Loucy (cell line): ENCODE measurements around the gene ARHGAP15.

Experiments used
- H2AFZ ChIP-seq: fragments of 200-600 bp; sonication (generic); 2 replicates; pipeline ENCODE4 v1.6.0; 2016; ENCODE audit warnings: antibody characterized with exemption, mild to moderate bottlenecking, low read length, moderate library complexity
- H3F3A ChIP-seq: fragments of 200-600 bp; 2 replicates; pipeline ENCODE4 v1.6.0; 2016; ENCODE audit warnings: antibody characterized with exemption, low read depth, mild to moderate bottlenecking
- H3K27me3 ChIP-seq: fragments of 200-600 bp; sonication (generic); 2 replicates; pipeline ENCODE4 v1.6.1; 2014; ENCODE audit warnings: low read length, mild to moderate bottlenecking; ENCODE audit not compliant: insufficient read depth, poor library complexity, severe bottlenecking
- H3K36me3 ChIP-seq: fragments of 200-600 bp; sonication (generic); 2 replicates; pipeline ENCODE4 v1.6.1; 2016; ENCODE audit warnings: low read length; ENCODE audit not compliant: insufficient read depth
- H3K4me1 ChIP-seq: fragments of 200-600 bp; sonication (generic); 2 replicates; pipeline ENCODE4 v1.5.1; 2014; ENCODE audit warnings: low read length, mild to moderate bottlenecking; ENCODE audit not compliant: insufficient read depth, poor library complexity, severe bottlenecking
- H3K4me2 ChIP-seq: fragments of 200-600 bp; sonication (generic); 2 replicates; pipeline ENCODE4 v1.6.0; 2014; ENCODE audit warnings: antibody characterized with exemption, low read length, low read depth, mild to moderate bottlenecking; ENCODE audit not compliant: poor library complexity, severe bottlenecking
- H3K4me3 ChIP-seq: fragments of 200-600 bp; sonication (generic); 2 replicates; pipeline ENCODE4 v1.5.1; 2014; ENCODE audit warnings: low read length, mild to moderate bottlenecking, mixed read lengths; ENCODE audit not compliant: poor library complexity, severe bottlenecking
- H3K79me2 ChIP-seq: fragments of 200-600 bp; sonication (generic); 2 replicates; pipeline ENCODE4 v1.6.1; 2014; ENCODE audit warnings: low read length; ENCODE audit not compliant: insufficient read depth
- H3K9ac ChIP-seq: fragments of 200-600 bp; sonication (generic); 2 replicates; pipeline ENCODE4 v1.6.0; 2014; ENCODE audit warnings: mild to moderate bottlenecking, low read depth, low read length, moderate library complexity; ENCODE audit not compliant: poor library complexity, severe bottlenecking
- H3K9me2 ChIP-seq: fragments of 200-600 bp; sonication (generic); replicated peaks from 2 replicates; pipeline ENCODE4 v1.6.1; 2016; ENCODE audit warnings: low read depth, low read length, mixed read lengths
- H3K9me3 ChIP-seq: fragments of 200-600 bp; sonication (generic); 2 replicates; pipeline ENCODE4 v1.6.1; 2014; ENCODE audit warnings: mild to moderate bottlenecking, antibody characterized with exemption, low read length, low read depth; ENCODE audit not compliant: insufficient read depth
- H4K20me1 ChIP-seq: fragments of 200-600 bp; sonication (generic); 2 replicates; pipeline ENCODE4 v1.6.0; 2014; ENCODE audit warnings: antibody characterized with exemption, low read length, mild to moderate bottlenecking; ENCODE audit not compliant: insufficient read depth, poor library complexity, severe bottlenecking
- CTCF ChIP-seq: fragments of 200-600 bp; sonication (generic); conservative IDR thresholded peaks from 2 replicates; pipeline ENCODE4 v1.5.1; 2014; ENCODE audit warnings: mild to moderate bottlenecking, antibody characterized with exemption, low read length
- EZH2phosphoT487 ChIP-seq: fragments of 200-600 bp; IDR thresholded peaks from 2 replicates; pipeline ENCODE4 v1.6.1; 2018; ENCODE audit warnings: antibody characterized with exemption, mild to moderate bottlenecking, moderate library complexity, borderline replicate concordance

The ARHGAP15 gene

GRCh38 chr2:143417428-143417827, 288.2 kb downstream of the ARHGAP15 start:
- no peaks in the 10 kb centered on the region for H3K9me3 ChIP-seq
- no peaks in the 10 kb centered on the region for H3K27me3 ChIP-seq
- H3K4me2 ChIP-seq: no peak overlapping the region
- H3K9ac ChIP-seq: no peak overlapping the region
- H3F3A ChIP-seq: no peaks in the 10 kb centered on the region
- H3K4me1 ChIP-seq: no peaks in the 10 kb centered on the region
- TF ChIP-seq CTCF (no peak), EZH2phosphoT487 (no peak)
- H4K20me1 ChIP-seq: peaks cover 10% of the 10 kb centered on the region
- H3K36me3 ChIP-seq: peaks cover 7% of the 10 kb centered on the region
- no peak overlapping the region for H3K4me3 ChIP-seq
- no peak overlapping the region for H2AFZ ChIP-seq
- peaks cover 9% of the 10 kb centered on the region; the same call in 1 of the 2 replicates for H3K79me2 ChIP-seq
- H3K9me2 ChIP-seq: no peaks in the 10 kb centered on the region

GRCh38 chr2:143420313-143420712, 291.1 kb downstream of the ARHGAP15 start:
- Histone ChIP-seq H4K20me1 (peaks cover 4% of the 10 kb centered on the region), H3K9me3 (no peaks in the 10 kb centered on the region), H3K9ac (no peak overlapping the region), H2AFZ (no peak overlapping the region), H3K36me3 (peaks cover 9% of the 10 kb centered on the region; the same call in 1 of the 2 replicates), H3K9me2 (no peaks in the 10 kb centered on the region), H3F3A (no peaks in the 10 kb centered on the region), H3K27me3 (no peaks in the 10 kb centered on the region), H3K4me1 (no peaks in the 10 kb centered on the region), H3K4me2 (no peak overlapping the region), H3K79me2 (peaks cover 3% of the 10 kb centered on the region; the same call in 1 of the 2 replicates), H3K4me3 (no peak overlapping the region)
- no peak for TF ChIP-seq EZH2phosphoT487
- TF ChIP-seq CTCF: no peak

- Histone ChIP-seq H3K79me2 (peaks cover 3% of the 10 kb centered on the region; the same call in 1 of the 2 replicates), H3K36me3 (peaks cover 16% of the 10 kb centered on the region; the same call in 1 of the 2 replicates), H3K9ac (no peak overlapping the region), H3K4me1 (no peaks in the 10 kb centered on the region), H4K20me1 (peaks cover 7% of the 10 kb centered on the region), H3F3A (no peaks in the 10 kb centered on the region), H3K27me3 (no peaks in the 10 kb centered on the region), H3K9me3 (no peaks in the 10 kb centered on the region), H3K4me3 (no peak overlapping the region), H3K4me2 (no peak overlapping the region), H2AFZ (no peak overlapping the region), H3K9me2 (no peaks in the 10 kb centered on the region)
- TF ChIP-seq CTCF: no peak
- TF ChIP-seq EZH2phosphoT487: no peak
Measured at GRCh38 chr2:143422681-143423080, 293.5 kb downstream of the ARHGAP15 start.
